HG02623 (cell line): ENCODE data around the gene DNAH17.

ENCODE experiments used
- ATAC-seq: cut with Tn5 transposase; IDR thresholded peaks from one replicate; pipeline ENCODE4 v1.9.1; 2021; ENCODE audit warnings: moderate library complexity; ENCODE audit not compliant: unreplicated experiment

Gene DNAH17

DNA sequence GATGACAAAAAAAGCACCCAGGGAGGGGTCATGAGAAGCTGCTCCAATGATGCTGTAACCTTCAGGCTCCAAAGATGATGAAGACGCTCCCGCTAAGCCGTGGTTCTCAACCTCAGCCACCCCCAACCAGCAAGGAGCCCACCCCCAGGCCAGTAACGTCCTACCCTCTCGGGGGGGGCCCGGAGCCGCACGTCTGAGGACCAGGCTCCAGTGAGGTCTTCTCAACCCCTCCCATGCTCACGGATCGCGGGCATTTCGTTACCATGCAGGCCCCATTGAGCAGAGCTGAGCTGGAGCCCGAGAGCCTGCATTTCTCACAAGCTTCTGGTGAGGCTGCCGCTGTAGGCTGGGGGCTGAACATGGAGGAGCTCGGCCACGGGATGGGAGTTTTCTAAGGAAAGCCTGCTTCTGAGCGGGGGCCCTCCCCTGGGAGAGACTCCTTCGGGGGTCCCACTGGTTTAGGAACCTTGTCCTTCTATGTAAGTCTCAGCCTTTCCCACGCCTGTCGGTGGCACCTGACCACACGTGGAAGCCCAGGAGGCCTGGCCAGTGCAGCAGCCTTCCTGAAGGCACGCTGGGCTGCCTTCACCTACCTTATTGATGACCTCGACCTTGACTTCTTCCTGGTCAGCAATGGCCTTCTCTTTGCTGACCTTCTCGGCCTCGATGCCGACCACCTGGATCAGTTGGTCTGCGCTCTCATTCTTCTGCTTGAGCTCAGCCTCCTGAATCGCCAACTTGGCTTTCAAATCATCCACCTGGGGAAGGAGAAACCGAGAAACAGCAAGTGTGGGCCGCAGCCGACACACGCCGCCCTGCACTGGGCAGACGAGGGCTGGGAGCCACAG lies 116.0 kb downstream of the DNAH17 start:
- no peak for ATAC-seq

DNA sequence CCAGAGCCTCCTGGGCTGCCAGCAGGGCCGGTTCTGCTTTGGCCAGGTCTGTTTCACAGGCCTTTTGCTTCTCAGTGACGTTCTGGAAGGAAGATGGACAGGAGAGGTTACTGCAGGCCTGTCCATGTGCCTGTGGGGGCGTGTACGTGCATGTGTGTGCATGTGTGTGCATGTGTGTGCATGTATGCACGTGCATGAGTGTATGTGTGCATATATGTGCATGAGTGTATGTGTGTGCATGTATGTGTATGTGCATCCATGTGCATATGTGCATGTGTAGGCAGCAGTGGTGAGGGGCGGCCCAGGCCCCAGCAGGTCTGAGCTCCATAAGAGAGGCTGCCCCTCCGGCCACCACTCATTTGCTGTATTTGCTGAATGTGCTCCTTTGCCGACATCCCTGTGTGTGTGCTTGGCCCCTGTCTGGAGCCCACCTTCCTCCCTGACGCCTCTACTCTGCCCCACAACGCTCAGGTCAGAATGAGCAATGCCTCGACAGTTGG lies 117.0 kb downstream of the DNAH17 start:
- no peak for ATAC-seq

DNA sequence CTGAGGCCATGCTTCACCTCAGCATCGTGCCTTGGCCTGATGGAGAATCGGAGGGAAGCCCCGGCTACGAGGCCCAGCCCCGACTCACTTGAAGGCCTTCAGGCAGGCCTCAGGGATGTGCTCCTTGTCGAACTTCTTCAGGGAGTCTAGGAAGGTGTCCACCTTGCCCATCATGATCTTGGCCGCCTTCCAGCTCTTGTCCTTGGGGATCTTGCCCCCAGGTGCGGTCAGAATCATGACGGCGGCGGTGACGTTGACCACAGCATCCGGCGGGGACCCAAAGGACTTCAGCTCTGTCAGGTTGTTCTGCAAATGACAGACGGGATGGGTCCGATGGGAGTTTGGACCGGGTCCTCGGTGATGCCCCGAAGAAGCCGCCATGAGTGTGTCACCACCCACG lies 117.5 kb downstream of the DNAH17 start:
- ATAC-seq, result no peak

DNA sequence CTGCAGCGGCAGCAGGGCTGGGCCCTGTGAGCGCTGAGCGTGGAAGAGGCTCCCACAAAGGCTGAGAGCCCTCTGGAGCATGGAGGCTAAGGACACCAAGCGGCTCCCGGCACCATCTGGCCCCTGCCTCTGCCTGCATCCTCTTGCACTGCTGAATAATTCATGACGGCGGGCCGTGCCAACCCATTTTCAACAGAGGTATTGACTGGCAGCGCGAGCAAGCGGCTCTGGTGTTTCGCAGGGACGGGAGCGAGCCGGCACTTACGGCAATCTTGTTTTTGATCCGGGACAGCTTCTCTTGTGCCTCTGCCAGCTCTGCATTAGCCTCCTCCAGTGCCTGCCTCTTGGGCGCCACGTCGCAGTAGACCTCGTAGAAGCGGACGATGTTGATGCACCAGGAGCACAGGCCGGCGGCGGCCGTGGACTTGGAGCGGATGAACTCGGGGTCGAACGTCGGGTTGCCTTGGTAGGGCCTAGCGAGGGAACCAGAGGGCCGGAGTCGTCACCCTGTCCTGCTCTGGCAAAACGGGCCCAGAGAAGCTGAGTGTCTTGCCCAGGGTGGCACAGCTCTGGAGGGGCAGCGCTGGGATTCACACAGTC lies 118.4 kb downstream of the DNAH17 start:
- ATAC-seq, result no peak

DNA sequence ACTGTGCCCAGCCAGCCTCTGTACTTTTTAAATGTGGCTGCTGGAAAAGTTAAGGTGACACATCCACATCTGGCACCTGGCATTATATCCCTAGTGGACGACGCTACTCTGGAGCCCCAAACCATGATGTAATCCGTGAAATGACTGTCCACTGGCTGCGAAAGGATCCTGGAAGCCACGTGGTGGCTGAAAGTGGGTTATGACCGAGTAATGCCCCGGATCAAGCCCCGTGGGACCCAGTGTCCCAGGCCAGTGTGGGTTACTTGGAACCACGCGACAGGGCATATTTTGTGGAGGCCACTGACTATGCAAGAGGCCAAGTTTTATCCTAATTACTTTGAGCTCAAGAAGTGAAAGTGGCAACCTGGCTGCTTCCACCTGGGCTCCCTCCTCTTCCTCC lies 119.1 kb downstream of the DNAH17 start:
- ATAC-seq, result no peak

DNA sequence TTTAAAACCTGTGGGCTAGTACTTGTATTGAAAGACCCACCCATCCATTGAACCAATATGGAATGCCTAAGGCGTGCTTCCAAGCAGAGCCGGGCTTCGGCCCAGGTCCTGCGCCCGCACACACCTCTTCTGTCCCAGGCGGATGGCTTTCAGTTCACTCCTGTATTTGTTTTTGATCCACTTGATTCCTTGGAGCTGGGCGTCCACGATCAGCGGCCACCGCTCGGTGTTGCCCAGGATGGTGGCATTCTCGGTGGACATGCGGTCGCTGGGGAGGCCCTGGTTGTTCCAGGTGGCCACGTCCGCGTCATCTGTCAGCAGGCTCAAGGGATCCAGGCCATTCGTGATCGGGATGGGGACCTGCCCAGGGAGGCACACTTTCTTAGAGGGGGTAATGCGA lies 122.8 kb downstream of the DNAH17 start:
- ATAC-seq, result no peak

DNA sequence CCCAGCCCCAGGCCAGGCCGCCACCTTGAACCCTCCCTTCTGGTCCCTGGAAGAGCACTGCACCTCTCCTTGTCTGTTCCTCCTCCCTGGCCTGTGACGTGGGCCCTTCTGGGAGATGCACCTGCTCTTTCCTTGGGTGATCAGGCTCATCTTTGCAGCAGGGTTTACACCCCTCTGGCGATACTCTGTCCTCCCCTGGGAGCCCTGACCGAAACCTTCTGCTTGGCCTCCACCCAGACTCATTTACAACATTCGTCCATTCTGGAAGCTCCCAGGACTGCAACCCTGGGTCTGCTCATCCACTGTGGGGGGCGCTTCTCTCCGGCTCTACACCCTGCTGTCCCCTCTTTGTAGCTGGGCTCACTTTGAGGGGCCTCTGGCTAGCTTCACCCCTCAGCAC lies 125.4 kb downstream of the DNAH17 start:
- no peak for ATAC-seq

DNA sequence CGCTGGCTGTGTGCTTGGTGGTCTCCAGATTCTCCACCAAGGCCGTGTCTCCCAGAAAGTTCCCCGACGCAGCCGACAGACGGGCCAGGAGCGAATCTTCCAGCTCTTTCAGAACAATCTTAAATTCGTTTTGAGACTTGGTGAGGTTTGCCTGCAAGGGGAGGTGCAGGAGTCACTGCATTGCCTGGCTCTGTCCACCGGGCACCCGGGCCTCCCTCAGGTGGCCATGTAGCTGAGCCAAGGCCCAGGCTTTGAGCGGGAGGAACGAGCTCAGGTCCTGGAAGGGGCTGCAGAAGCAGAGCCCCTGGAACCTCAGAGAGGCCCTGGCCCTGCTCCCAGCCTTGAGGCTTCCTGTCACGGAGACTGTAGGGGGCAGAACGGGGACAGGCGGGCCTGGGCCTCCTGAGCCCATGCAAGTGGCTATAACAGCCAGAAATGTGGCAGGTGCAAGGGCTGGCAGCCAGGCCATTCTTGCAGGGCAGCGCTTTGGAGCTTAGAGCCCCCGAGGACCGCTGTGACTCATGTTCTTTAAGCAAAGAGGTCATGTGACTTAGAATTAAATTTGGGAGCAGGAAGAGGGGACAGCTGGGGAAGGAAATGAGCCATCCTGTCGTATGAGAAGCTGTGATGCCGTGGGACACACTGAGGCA lies 126.4 kb downstream of the DNAH17 start:
- ATAC-seq, result no peak

DNA sequence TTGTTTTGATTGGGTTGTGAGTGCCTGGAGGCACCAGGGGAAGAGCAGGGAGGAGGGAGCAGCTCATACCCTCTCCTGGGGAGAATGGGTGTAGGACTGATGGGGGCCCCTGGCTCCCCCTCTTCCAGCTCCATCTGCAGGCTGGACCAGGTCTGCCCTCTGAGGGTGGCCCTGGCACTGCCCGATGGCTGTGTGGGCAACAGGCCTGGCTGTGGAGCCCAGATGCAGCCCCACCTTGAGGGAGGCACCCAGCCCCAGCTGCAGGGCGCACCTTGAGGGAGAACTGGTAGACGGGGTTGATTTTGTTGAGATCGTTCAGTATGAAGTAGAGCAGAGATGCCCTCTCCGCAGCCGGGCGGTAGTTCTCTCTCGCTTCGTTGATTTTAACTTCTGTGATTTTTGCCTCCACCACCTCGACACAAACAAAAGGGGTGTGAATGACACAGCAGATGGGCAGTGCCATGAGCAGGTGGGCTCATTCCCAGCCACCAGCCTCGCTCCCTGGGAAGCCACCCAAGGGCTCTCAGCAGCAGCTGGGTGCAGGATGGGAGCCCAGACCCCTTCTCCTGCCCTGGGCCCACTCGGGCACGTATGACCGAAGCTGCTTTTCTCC lies 127.1 kb downstream of the DNAH17 start:
- ATAC-seq, result no peak

DNA sequence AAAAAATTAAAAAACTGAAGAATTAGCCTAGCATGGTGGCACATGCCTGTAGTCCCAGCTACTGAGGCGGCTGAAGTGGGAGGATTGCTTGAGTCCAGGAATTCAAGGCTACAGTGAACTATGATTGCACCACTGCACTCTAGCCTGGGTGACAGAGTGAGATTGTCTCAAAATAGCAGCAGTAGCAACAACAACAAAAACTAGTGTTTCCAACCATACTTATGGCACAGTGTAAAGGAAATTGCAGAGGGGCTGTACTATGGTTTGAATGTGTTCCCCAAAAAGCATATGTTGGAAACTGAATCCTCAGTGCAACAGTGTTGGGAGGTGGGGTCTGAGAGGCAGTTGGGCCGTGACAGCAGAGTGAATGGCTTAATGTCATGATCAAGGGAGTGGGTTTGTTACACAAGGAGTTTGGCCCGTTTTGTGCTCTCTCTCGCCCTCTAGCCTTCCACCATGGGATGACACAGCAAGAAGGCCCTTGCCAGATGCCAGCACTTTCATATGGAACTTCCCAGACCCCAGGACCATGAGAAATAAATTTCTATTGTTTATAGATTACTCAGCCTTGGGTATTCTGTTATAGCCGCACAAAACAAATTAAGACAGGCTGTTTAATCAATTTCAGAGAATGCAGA lies 128.7 kb downstream of the DNAH17 start:
- no peak for ATAC-seq

DNA sequence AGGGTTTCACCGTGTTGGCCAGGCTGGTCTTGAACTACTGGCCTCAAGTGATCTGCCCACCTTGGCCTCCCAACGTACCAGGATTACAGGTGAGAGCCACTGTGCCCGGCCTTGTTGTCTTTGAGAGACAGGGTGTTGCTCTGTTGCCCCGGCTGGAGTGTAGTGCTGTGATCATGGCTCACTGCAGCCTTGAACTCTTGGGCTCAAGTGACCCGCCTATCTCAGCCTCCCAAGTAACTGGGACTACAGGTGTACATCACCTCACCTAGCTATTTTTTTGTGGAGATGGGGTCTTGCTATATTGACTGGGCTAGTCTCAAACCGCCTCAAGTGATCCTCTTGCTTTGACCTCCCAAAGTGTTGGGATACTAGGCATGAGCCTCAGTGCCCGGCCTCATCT lies 130.4 kb downstream of the DNAH17 start:
- no peak for ATAC-seq

DNA sequence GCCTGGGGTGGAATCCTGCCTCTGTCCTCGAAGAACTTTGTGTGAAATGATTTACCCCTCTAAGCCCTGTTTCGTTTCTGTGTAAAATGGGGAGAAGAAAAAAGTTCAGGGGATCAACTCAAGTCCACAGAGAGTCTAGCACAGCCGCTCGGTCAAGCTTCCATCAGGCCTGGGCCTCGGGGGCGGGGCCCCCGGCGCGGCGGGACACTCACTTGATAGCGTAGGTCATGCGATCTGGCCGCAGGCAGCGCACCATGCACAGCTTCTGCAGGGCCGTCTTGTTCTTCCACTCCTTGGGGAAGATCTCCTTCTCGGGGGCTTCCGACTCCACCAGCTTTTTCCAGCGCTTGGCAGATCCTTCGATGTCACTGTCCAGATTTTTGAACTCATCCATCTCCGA lies 132.8 kb downstream of the DNAH17 start:
- no peak for ATAC-seq

DNA sequence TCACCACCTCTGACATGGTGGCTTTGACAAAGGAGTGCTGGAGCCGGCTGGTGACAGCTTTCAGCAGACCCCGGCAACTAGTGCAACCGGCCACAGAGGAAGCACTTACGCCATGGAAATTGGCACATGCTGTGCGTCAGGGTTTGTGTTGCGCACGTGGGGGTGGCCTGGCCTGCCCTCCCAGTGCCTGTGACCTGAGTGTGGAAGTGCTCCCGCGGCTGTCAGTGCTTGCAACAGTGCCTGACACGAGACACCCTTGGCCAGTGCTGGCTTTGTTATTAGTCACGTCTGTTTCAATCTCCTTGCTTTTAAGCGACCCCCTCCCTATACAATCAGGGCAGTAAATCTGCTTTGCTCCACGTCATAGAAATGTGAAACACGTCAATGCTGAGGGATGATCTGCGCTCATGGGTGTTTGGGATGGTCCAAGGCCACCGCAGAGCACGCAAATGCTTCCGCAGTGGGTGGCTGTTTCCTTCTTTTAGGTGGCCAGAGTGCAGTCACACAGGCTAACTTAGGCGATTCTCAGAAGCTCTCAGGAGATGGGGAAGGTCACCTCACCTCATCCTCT lies 134.5 kb downstream of the DNAH17 start:
- ATAC-seq, result no peak

DNA sequence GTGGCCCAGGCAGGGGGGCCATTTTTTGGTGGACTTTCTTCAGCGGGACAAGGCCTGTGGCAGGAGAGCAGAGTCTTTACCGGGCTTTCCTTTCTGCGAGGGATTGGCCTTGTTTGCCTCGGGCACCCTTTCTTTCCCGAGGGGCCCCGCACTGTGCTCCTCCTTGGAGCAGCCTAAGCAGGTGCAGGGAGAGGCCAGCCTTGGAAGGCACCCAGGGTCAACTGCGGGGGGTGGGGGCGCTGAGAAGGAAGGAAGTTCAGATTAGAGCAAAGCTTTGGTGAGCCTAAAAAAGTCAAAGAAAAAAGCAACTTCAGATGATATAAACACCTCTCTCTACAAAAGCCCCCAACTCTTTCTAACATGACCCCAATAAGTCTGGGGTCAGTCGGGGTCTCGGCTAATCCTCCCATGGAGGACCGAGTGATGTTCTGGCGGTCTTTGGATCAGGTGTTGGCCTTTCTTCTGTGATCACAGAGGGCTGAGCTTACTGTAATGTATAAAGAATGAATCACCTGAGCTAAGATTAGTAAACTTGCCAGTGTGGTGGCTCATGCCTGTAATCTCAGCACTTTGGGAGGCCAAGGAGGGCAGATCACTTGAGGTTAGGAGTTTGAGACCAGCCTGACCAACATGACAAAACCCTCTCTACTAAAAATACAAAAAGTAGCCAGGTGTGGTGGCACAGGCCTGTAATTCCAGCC lies 135.8 kb downstream of the DNAH17 start:
- no peak for ATAC-seq

DNA sequence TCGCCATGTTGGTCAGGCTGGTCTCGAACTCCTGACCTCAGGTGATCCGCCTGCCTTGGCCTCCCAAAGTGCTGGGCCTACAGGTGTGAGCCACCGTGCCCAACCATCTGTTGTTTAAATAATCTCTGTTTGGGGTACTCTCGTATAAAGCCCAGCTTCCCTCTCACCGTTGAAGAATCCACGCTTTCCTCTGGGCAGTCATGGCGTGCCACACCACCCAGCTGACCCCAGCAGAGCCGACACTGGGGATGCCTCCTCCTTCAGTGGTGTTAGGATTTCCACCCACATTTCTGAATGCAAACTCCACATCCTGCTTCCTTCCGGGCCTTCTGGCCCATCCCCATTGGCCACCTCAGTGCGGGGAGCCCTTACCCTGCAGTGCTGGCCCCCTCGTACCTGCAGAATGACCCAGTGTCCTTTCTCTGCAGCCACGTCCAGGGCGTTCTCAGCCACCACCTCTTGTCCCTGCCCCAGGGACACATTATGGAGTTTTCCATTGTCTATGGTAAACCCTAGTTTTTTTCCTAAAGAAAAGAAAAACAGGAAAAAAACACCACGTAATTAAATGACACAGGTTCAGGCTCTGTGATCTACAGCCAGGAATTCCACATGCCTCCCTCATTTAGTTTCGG lies 138.4 kb downstream of the DNAH17 start:
- ATAC-seq, result no peak

DNA sequence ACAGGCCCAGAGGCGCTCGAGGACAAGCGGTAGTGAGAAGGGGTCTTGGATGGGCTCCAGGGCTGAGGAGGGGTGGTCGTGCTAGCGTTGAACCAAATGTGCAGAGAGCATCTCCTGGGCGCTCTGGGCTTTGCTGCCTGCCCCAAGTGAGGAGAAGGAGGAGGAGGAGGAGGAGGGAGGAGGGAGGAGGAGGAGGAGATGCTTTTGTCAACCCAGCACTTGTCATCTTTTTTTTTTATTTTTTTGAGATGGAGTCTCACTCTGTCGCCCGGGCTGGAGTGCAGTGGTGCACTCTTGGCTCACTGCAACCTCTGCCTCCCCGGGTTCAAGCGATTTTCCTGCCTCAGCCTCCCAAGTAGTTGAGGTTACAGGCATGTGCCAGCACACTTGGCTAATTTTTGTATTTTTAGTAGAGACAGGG lies 138.9 kb downstream of the DNAH17 start:
- no peak for ATAC-seq

DNA sequence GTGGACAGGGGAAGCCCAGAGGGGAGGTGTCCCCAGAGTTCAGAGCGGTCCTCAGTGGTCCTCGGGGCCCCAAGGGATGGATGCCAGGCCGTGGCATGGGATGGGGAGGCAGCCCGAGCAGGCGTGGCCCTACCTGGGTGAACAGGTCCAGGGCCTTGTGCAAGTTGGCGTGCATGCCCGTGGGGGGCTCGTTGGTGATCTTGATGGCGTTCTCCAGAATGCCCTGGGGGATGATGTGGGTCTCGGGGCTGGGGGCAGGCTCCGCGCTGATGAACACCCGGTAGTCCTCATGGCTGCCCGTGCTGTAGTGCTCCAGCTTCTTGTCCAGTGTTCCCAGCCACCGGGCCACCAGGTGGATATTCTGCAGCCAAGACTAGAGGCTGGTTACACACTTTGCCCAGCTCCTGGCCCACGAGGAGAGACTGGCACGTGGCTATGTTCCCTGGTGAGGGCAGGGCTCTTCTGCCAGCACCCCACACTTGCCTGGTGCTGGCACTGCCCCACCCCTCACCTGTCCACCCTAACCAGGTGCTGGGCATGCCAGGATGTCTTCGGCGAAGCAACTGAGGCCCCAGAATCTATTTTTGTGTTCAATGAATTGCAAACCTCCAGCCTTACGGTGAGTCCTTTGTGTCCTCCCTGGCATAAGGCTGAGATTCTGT lies 139.6 kb downstream of the DNAH17 start:
- no peak for ATAC-seq

DNA sequence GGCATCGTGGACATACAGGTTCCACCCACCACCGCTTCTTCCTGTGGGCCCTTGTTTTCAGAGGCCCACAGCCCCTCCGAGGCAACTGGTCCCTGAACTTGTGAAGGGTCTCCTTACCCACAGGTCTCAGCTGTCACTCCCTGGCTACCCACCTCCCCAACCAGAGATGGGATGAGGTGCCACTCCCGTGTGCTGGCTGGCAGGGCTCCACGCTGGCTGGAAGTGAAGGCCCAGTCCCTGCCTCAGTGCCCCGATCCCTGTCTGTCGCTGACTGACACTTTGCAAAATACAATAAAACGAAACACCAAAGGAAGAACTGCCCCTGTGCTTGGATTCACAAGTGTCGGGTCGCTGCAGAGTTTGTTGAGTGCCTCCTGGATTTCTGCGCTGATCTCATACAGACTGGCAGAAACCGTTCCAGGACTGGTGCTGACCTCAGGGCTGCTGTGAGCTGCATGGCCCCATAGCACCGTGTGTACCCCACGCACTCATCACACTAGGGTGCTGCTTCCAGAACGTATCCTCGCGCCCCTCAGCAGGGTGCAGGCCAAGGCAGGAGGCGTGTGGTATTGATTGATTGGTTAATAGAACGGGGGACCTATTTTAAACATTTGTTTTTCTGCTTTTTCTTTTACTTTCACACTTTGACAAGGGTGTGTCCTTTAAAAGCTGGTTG lies 141.7 kb downstream of the DNAH17 start:
- no peak for ATAC-seq
